Measurements from ENCODE around the gene ZNF556.
"Not testable (repeated sequence)": the region's sequence is repeated elsewhere in the genome, so short reads cannot be mapped to it uniquely, and the experiment has no call there.

The ZNF556 gene

DNA sequence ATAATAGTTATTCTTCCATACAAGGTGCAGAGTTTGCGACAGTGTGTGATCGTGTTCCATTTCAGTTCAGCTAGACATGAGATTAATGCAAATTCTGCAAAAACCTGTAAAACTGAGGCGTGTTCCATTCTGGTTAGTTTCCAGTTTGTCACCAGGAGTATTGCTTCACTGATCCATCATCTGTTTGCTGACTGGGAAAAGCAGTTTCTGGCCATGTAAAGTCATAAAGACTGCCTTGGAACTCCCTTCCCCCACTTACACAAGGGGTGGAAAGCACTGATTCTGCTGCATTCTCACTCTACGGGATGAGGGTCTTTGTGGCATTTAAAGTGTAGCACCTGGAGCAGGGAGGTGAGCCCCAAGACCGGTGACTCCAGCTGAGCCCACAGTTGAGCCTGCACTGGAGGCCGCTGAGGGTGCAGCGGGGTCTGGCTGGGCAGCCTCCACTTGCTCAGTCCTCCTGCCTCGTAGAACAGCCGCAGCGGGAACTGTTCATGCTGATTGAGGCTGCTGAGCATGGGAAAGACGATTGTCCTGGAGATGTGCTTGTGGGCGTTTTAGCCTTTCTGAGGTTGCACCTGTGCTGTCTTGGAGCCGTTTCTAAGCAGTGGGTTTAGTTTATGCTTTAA is 35.6 kb downstream of the ZNF556 start:
- H3K36me3 ChIP-seq (ENCODE audit: control insufficient read depth, low read length) = no peaks in the 10 kb centered on the region
- H3F3A ChIP-seq (ENCODE audit: control insufficient read depth, insufficient read depth) = peaks cover 2% of the 10 kb centered on the region; the same call in 1 of the 2 replicates
- H3K4me2 ChIP-seq (ENCODE audit: low read length) = peak overlapping the region; percentile 84
- no peak overlapping the region for H3K27ac ChIP-seq (ENCODE audit: low read depth, low read length)
- no peaks in the 10 kb centered on the region for H4K20me1 ChIP-seq (ENCODE audit: control insufficient read depth, insufficient read depth, low read depth, low read length)
- H3K9me3 ChIP-seq (ENCODE audit: control insufficient read depth, insufficient read depth, low read length) = no peaks in the 10 kb centered on the region
- no peak overlapping the region for H3K4me3 ChIP-seq (ENCODE audit: low read length)
- TF ChIP-seq, protein P1, sequence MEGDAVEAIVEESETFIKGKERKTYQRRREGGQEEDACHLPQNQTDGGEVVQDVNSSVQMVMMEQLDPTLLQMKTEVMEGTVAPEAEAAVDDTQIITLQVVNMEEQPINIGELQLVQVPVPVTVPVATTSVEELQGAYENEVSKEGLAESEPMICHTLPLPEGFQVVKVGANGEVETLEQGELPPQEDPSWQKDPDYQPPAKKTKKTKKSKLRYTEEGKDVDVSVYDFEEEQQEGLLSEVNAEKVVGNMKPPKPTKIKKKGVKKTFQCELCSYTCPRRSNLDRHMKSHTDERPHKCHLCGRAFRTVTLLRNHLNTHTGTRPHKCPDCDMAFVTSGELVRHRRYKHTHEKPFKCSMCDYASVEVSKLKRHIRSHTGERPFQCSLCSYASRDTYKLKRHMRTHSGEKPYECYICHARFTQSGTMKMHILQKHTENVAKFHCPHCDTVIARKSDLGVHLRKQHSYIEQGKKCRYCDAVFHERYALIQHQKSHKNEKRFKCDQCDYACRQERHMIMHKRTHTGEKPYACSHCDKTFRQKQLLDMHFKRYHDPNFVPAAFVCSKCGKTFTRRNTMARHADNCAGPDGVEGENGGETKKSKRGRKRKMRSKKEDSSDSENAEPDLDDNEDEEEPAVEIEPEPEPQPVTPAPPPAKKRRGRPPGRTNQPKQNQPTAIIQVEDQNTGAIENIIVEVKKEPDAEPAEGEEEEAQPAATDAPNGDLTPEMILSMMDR (IDR thresholded peaks at IDR 0.05; ENCODE audit: low read depth, low read length, poor library complexity, severe bottlenecking) = no peak
- TF ChIP-seq EZH2phosphoT487 (IDR thresholded peaks at IDR 0.05; ENCODE audit: borderline replicate concordance, low read length) = no peak
- peaks cover 9% of the 10 kb centered on the region for H3K4me1 ChIP-seq (ENCODE audit: control insufficient read depth, low read length)
- H3K79me2 ChIP-seq (ENCODE audit: control insufficient read depth, low read length) = peaks cover 64% of the 10 kb centered on the region
- H3K9me2 ChIP-seq (replicated peaks; ENCODE audit: control insufficient read depth, low read length) = no peaks in the 10 kb centered on the region
- H3K27me3 ChIP-seq (ENCODE audit: control insufficient read depth, low read length) = no peaks in the 10 kb centered on the region

- H3K9me3 ChIP-seq (ENCODE audit: control insufficient read depth, insufficient read depth, low read length); H3K4me1 ChIP-seq (ENCODE audit: control insufficient read depth, low read length); H3F3A ChIP-seq (ENCODE audit: control insufficient read depth, insufficient read depth); H3K27me3 ChIP-seq (ENCODE audit: control insufficient read depth, low read length); H3K4me3 ChIP-seq (ENCODE audit: low read length); H3K4me2 ChIP-seq (ENCODE audit: low read length); H3K27ac ChIP-seq (ENCODE audit: low read depth, low read length); H3K9me2 ChIP-seq (replicated peaks; ENCODE audit: control insufficient read depth, low read length); H3K36me3 ChIP-seq (ENCODE audit: control insufficient read depth, low read length); H4K20me1 ChIP-seq (ENCODE audit: control insufficient read depth, insufficient read depth, low read depth, low read length): not testable (repeated sequence)
- H3K79me2 ChIP-seq (ENCODE audit: control insufficient read depth, low read length) = peaks cover 69% of the 10 kb centered on the region
Observed at GRCh38 chr19:2903326-2903725, 36.2 kb downstream of the ZNF556 start.

- no peaks in the 10 kb centered on the region for H4K20me1 ChIP-seq (ENCODE audit: control insufficient read depth, insufficient read depth, low read depth, low read length)
- H3K4me1 ChIP-seq (ENCODE audit: control insufficient read depth, low read length) = peaks cover 9% of the 10 kb centered on the region
- H3K4me2 ChIP-seq (ENCODE audit: low read length) = no peak overlapping the region
- no peaks in the 10 kb centered on the region for H3K36me3 ChIP-seq (ENCODE audit: control insufficient read depth, low read length)
- no peaks in the 10 kb centered on the region for H3K27me3 ChIP-seq (ENCODE audit: control insufficient read depth, low read length)
- no peak for TF ChIP-seq EZH2phosphoT487 (IDR thresholded peaks at IDR 0.05; ENCODE audit: borderline replicate concordance, low read length)
- TF ChIP-seq, protein P1 (IDR thresholded peaks at IDR 0.05; ENCODE audit: low read depth, low read length, poor library complexity, severe bottlenecking) = no peak
- H3F3A ChIP-seq (ENCODE audit: control insufficient read depth, insufficient read depth) = no peaks in the 10 kb centered on the region
- H3K27ac ChIP-seq (ENCODE audit: low read depth, low read length) = no peak overlapping the region
- H3K79me2 ChIP-seq (ENCODE audit: control insufficient read depth, low read length) = peaks cover 79% of the 10 kb centered on the region
- no peaks in the 10 kb centered on the region for H3K9me2 ChIP-seq (replicated peaks; ENCODE audit: control insufficient read depth, low read length)
- H3K4me3 ChIP-seq (ENCODE audit: low read length) = no peak overlapping the region
- H3K9me3 ChIP-seq (ENCODE audit: control insufficient read depth, insufficient read depth, low read length) = no peaks in the 10 kb centered on the region
Observed at GRCh38 chr19:2905918-2906519, 38.9 kb downstream of the ZNF556 start.

DNA sequence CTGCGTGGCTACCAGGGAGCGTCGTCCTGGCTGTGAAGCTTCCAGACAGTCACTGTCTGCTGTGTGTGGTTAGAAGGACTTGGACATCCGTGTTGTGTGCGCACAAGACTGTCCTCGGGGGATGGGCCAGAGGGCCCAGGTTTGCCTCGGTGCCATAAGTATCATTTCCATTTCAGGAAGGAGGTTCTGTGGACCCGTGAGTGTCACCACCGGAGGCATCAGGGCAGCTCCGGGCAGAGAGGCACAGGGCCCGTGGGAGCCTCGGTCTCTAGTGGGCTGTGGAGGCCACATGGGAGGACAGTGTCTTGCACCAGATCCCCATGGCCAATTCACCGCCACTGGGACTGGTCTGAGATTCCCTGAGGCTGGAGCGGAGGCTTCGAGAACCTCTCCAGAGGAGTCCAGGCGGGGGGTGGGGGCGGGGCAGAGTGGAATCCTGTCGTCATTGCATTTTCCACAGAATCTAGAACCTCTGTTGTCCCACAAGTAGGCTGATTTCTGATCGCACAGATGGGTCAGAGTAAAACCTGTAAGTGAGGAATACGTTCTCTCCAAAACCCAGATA is 39.6 kb downstream of the ZNF556 start:
- Histone ChIP-seq H3K36me3 (ENCODE audit: control insufficient read depth, low read length) (no peaks in the 10 kb centered on the region), H3K9me2 (replicated peaks; ENCODE audit: control insufficient read depth, low read length) (no peaks in the 10 kb centered on the region), H4K20me1 (ENCODE audit: control insufficient read depth, insufficient read depth, low read depth, low read length) (no peaks in the 10 kb centered on the region), H3K4me2 (ENCODE audit: low read length) (no peak overlapping the region), H3K27me3 (ENCODE audit: control insufficient read depth, low read length) (no peaks in the 10 kb centered on the region), H3K27ac (ENCODE audit: low read depth, low read length) (no peak overlapping the region), H3K4me3 (ENCODE audit: low read length) (no peak overlapping the region), H3K79me2 (ENCODE audit: control insufficient read depth, low read length) (peaks cover 77% of the 10 kb centered on the region), H3F3A (ENCODE audit: control insufficient read depth, insufficient read depth) (no peaks in the 10 kb centered on the region), H3K4me1 (ENCODE audit: control insufficient read depth, low read length) (peaks cover 6% of the 10 kb centered on the region), H3K9me3 (ENCODE audit: control insufficient read depth, insufficient read depth, low read length) (no peaks in the 10 kb centered on the region)
- no peak for TF ChIP-seq EZH2phosphoT487 (IDR thresholded peaks at IDR 0.05; ENCODE audit: borderline replicate concordance, low read length)
- TF ChIP-seq, protein P1 (IDR thresholded peaks at IDR 0.05; ENCODE audit: low read depth, low read length, poor library complexity, severe bottlenecking) = no peak
